HUES64 (cell line): ENCODE measurements around the gene PSG4. TPM values are rescaled to one million over a fixed set of nuclear protein-coding genes. Genes with fewer than 3 reads are reported as not detected.
"Not testable (repeated sequence)": the region's sequence is repeated elsewhere in the genome, so short reads cannot be mapped to it uniquely, and the experiment has no call there.

Experiments
- H3K27ac ChIP-seq: 2 replicates; pipeline ENCODE4 v1.7.0; 2013; ENCODE audit warnings: low read depth, low read length, inconsistent platforms
- H3K27me3 ChIP-seq: 2 replicates; pipeline ENCODE4 v1.6.1; 2013; ENCODE audit warnings: mild to moderate bottlenecking, low read length; ENCODE audit not compliant: insufficient read depth
- H3K36me3 ChIP-seq: 2 replicates; pipeline ENCODE4 v1.6.1; 2013; ENCODE audit warnings: mild to moderate bottlenecking, low read length; ENCODE audit not compliant: insufficient read depth
- H3K4me1 ChIP-seq: 2 replicates; pipeline ENCODE4 v1.6.1; 2013; ENCODE audit warnings: mild to moderate bottlenecking, low read length, moderate library complexity; ENCODE audit not compliant: insufficient read depth
- H3K4me3 ChIP-seq: 2 replicates; pipeline ENCODE4 v1.5.1; 2013; ENCODE audit warnings: mild to moderate bottlenecking, low read length, moderate library complexity
- H3K9ac ChIP-seq: 2 replicates; pipeline ENCODE4 v1.6.1; 2013; ENCODE audit warnings: mild to moderate bottlenecking, low read depth, low read length
- H3K9me3 ChIP-seq: 2 replicates; pipeline ENCODE4 v1.6.1; 2013; ENCODE audit warnings: low read depth, low read length; ENCODE audit not compliant: insufficient read depth
- WGBS: fragments of 150-250, 120-280 bp; methylation state at CpG from one replicate; pipeline ENCODE4 v1.1.7; 2013; ENCODE audit warnings: missing lambda C conversion rate; 5-methylcytosine and 5-hydroxymethylcytosine counted together
- polyA plus RNA-seq, 2 experiments: library from polyadenylated mRNA; stranded (reverse); fragments of 50-300 nt; gene quantifications; one replicate each; pipeline ENCODE4 v1.2.3, GENCODE V29; 2013

The PSG4 gene
- polyA plus RNA-seq (2013, experiment 1 of 2): not detected
- polyA plus RNA-seq (2013, experiment 2 of 2): 0.19 TPM

DNA sequence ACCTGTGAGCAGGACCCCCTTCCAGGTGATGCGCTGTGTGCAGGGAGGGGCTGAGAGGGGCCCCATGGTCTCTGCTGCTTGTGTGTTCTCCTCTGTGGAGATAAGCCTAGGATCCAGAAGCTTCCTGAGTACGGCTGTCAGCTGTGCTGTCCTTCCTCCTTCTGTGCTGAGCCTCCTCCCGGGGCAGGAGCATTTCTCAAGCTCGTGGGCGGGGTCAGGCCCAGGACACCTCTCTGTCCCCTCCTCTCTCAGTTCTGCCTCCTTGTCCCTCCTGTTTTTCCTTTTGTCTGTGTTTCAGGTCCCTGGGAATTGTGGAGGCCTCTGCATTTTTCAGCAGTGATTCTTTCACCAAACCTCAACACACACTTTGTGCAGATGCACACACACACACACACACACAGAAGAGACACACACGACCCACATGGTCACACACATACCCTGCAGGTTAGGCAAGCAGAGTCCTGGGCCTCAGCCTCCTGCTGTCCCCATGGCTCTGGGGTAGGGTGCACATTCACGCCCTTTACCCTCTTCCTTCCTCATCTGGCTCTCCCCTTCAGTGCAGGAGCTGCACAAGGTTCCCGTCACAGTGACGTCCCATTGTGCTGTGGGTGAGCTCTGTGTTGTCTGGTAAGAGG, at the start of gene PSG4:
Gene PSG4, minus strand, starts transcription at position 168 of the 635 bp plus-strand sequence. Its CDS starts 102 bp downstream, at position 66.
- H3K27ac ChIP-seq, H3K27me3 ChIP-seq, H3K4me1 ChIP-seq, H3K9ac ChIP-seq, H3K36me3 ChIP-seq, H3K9me3 ChIP-seq, H3K4me3 ChIP-seq: not testable (repeated sequence)
- WGBS: 77% methylated on average over 8 of the region's 9 CpGs

DNA sequence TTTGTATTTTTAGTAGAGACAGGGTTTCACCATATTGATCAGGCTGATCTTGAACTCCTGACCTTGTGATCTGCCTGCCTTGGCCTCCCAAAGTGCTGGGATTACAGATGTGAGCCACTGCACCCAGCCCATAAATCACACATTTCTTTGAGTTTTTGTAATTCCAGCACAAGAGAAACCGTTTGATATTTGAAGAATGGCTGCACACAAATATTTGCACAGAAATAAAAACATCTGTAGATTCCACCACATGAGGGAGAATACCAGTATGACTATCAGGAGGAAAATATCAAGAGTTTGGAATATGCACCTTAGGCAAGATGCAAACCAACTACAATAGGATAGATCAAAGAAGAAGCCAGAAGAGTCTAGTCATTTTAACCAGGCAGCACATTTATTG, 46.0 kb upstream of the PSG4 start:
- WGBS: 80% methylated on average over 1 of the region's 1 CpG
- H3K36me3 ChIP-seq, H3K4me1 ChIP-seq, H3K27ac ChIP-seq, H3K4me3 ChIP-seq, H3K27me3 ChIP-seq, H3K9ac ChIP-seq, H3K9me3 ChIP-seq: not testable (repeated sequence)

DNA sequence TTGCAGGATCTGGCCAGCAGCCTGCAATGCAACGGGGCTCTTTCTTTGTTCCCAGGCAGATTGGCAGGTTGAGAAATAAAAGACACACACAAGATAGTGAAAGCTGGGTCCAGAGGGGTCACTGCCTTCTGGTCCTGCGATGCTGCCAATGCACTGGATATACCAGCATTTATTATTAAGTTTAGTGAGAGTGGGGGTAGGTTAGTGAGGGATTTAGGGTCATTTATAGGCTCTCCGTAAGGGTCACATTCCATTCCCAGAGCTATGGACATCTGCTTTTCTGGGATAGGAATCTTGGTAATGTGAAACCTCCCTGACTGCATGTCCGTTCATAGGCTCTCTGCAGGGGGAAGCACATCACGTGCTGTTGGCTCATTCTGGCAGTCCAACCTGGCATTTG, 44.9 kb upstream of the PSG4 start:
- not testable (repeated sequence) for H3K36me3 ChIP-seq, H3K9ac ChIP-seq, H3K27me3 ChIP-seq, H3K4me3 ChIP-seq, H3K9me3 ChIP-seq, H3K27ac ChIP-seq, H3K4me1 ChIP-seq
- 70% methylated on average over 3 of the region's 5 CpGs for WGBS

DNA sequence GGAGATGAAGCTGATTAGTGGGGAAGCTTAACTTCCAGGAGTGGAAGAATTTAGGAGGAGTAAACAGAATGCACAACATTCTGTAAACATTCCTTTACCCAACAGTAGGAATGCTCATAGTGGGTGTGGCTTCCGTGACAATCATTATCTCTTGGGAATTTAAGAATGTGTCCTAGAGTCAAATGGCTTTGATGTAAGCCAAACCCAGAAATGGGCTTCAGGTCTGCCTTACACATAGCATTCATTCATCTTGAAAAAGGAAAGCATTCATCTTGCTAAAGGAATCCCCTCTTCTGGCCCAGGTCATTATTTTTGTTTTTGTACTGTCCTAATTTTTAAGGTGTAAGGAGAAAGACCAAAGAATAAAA, 43.2 kb upstream of the PSG4 start:
- H3K4me3 ChIP-seq, H3K27me3 ChIP-seq: not testable (repeated sequence)

DNA sequence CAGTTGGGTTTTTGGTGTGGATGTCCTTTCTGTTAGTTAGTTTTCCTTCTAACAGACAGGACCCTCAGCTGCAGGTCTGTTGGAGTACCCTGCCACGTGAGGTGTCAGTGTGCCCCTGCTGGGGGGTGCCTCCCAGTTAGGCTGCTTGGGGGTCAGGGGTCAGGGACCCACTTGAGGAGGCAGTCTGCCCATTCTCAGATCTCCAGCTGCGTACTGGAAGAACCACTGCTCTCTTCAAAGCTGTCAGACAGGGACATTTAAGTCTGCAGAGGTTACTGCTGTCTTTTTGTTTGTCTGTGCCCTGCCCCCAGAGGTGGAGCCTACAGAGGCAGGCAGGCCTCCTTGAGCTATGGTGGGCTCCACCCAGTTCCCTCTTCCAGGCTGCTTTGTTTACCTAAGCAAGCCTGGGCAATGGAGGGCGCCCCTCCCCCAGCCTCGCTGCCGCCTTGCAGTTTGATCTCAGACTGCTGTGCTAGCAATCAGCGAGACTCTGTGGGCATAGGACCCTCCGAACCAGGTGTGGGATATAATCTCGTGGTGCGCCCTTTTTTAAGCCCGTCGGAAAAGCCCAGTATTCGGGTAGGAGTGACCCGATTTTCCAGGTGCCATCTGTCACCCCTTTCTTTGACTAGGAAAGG, 41.9 kb upstream of the PSG4 start:
- not testable (repeated sequence) for H3K9me3 ChIP-seq, H3K27me3 ChIP-seq, H3K4me3 ChIP-seq, H3K27ac ChIP-seq, H3K4me1 ChIP-seq, H3K9ac ChIP-seq, H3K36me3 ChIP-seq
- 62% methylated on average over 11 of the region's 13 CpGs for WGBS

More for the DNA sequence above, 43.2 kb upstream of the PSG4 start:
- H3K36me3 ChIP-seq, H3K4me1 ChIP-seq, H3K9me3 ChIP-seq, H3K27ac ChIP-seq, H3K9ac ChIP-seq: not testable (repeated sequence)
- 100% methylated on average over 1 of the region's 1 CpG for WGBS

DNA sequence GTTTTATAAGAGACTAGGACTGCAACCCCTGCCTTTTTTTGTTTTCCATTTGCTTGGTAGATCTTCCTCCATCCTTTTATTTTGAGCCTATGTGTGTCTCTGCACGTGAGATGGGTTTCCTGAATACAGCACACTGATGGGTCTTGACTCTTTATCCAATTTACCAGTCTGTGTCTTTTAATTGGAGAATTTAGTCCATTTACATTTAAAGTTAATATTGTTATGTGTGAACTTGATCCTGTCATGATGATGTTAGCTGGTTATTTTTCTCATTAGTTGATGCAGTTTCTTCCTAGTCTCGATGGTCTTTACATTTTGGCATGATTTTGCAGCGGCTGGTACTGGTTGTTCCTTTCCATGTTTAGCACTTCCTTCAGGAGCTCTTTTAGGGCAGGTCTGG, 40.4 kb upstream of the PSG4 start:
- H3K27me3 ChIP-seq, H3K9me3 ChIP-seq, H3K4me1 ChIP-seq, H3K36me3 ChIP-seq, H3K4me3 ChIP-seq, H3K9ac ChIP-seq, H3K27ac ChIP-seq: not testable (repeated sequence)
- WGBS: no CpG with 5 or more reads among the region's 3 CpGs

DNA sequence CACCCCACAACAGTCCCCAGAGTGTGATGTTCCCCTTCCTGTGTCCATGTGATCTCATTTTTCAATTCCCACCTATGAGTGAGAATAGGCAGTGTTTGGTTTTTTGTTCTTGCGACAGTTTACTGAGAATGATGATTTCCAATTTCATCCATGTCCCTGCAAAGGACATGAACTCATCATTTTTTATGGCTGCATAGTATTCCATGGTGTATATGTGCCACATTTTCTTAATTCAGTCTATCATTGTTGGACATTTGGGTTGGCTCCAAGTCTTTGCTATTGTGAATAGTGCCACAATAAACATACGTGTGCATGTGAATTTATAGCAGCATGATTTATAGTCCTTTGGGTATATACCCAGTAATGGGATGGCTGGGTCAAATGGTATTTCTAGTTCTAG, 36.8 kb upstream of the PSG4 start:
- not testable (repeated sequence) for H3K27me3 ChIP-seq, H3K9me3 ChIP-seq, H3K4me3 ChIP-seq, H3K27ac ChIP-seq, H3K4me1 ChIP-seq, H3K9ac ChIP-seq, H3K36me3 ChIP-seq
- WGBS: 85% methylated on average over 1 of the region's 2 CpGs

DNA sequence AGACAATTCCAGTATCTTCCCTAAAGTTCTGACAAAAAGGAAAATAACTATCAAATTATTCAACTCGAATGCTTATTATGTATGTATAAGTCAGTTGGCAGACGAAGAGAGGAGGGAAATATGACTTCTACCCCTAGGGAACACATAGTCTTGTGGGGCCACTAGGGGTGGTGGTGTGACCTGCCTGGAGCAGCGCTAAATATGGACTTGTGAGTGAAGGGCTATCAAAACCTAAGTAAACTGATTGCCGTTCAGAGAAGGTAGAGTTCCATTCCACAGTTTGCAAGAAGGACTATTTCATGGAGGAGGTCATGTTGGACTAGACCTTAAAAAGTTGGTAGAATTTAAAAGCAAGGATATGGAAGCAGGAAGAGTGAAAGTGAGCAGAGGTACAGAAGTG, 32.8 kb upstream of the PSG4 start:
- H3K27me3 ChIP-seq, H3K9ac ChIP-seq, H3K4me3 ChIP-seq, H3K9me3 ChIP-seq, H3K36me3 ChIP-seq, H3K27ac ChIP-seq, H3K4me1 ChIP-seq: not testable (repeated sequence)
- WGBS: 86% methylated on average over 3 of the region's 4 CpGs

DNA sequence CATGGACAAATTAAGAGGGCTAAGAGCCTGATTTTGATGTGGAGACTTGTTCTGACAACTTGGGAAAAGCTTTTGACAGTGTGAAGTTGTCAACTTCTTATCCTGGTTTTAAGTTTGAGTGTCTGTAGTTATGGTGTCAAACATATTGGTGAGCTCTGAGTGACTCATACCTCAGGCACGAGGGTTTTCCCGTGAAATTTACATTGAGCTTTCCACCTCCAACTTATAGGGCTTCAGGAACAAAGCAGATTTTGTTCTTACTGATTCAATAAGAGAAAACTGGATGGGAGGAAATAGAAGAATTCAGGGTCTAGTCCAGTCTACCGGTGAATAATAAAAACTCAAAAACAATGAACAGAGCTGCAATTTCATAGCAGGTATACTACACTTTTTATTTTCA, 30.2 kb upstream of the PSG4 start:
- no CpG with 5 or more reads among the region's 3 CpGs for WGBS
- H3K27ac ChIP-seq, H3K4me1 ChIP-seq, H3K27me3 ChIP-seq, H3K36me3 ChIP-seq, H3K9ac ChIP-seq, H3K4me3 ChIP-seq: not testable (repeated sequence)
- peaks cover 12% of the 10 kb centered on the region; the same call in 1 of the 2 replicates for H3K9me3 ChIP-seq

DNA sequence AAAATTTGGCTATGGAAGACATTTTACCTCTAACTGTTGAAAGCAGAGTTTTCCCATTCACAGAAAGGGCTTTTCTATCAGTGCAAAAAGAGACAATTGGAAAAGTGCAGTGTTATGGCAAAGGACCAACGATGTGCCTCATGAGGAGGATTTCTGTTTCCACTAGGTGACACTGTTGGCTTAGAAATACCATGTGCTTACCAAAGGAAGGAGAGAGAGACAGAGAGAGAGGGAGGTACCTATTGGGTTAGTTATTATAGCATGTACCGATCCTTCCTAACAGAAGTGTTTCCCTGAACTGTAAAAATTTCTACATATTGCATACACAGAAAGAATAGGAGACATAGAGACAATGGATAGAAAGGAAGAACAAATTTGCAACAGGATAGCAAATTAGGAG, 23.9 kb upstream of the PSG4 start:
- no peaks in the 10 kb centered on the region for H3K36me3 ChIP-seq
- WGBS: 68% methylated on average over 1 of the region's 2 CpGs

DNA sequence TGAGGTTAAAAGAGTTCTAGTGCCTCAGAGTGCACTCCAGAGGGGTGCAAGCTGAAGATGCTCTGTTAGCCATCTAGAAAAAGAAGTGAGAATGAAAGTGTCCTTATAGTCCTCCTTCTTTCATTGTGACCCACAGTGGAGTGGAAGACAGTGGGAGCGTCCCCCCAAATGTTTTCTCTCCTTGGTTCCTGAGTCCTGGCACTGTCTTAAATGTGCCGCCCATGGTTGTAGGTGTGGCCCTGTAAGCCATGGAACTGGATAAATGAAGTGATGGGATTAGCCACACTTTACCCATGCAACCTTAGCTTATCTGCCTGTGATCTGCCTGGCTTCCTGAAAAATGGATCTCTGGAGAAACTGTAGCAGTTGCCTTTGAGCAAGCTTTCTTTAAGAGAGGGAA, 23.3 kb upstream of the PSG4 start:
- H3K4me3 ChIP-seq, H3K27ac ChIP-seq, H3K9ac ChIP-seq, H3K36me3 ChIP-seq, H3K4me1 ChIP-seq, H3K27me3 ChIP-seq: not testable (repeated sequence)
- H3K9me3 ChIP-seq: peaks cover 46% of the 10 kb centered on the region
- 80% methylated on average over 2 of the region's 2 CpGs for WGBS

More for the DNA sequence above, 23.9 kb upstream of the PSG4 start:
- Histone ChIP-seq H3K27ac (no peak overlapping the region), H3K4me1 (no peaks in the 10 kb centered on the region), H3K9ac (no peak overlapping the region), H3K4me3 (no peak overlapping the region), H3K9me3 (peaks cover 46% of the 10 kb centered on the region), H3K27me3 (no peaks in the 10 kb centered on the region)

DNA sequence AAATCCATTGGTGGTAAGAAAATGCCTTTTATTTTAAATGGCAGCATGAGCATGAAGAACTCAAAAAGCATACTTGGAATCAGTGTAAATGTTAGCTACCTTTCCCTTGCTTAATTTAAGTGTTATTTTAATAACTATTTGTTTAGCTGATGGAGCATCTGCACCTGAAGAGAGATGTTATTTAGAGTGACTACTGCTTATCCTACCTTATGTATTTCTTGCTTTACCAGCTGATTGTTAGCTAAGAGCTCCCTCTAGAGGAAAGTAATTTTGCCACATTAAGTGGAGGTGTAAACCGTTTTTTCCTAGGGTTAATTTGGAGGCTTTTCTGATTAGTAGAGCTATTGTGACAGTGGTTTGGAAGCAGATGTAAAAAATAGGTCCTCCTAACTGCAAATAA, 21.5 kb upstream of the PSG4 start:
- not testable (repeated sequence) for H3K27me3 ChIP-seq, H3K36me3 ChIP-seq, H3K9ac ChIP-seq, H3K4me3 ChIP-seq, H3K4me1 ChIP-seq, H3K27ac ChIP-seq
- H3K9me3 ChIP-seq: peaks cover 49% of the 10 kb centered on the region
- WGBS: 75% methylated on average over 1 of the region's 1 CpG
